HepG2 (cell line): ENCODE results near the gene ADI1. TPM values are rescaled to one million over a fixed set of nuclear protein-coding genes. Genes with fewer than 3 reads are reported as not detected.

Experiments used
- DNMT1 ChIP-seq: sonication (generic); formaldehyde crosslinking; IDR thresholded peaks from 2 replicates; pipeline ENCODE4 v1.5.1; 2020; ENCODE audit warnings: mild to moderate bottlenecking, missing genetic modification reagents
- EED ChIP-seq: sonication (generic); formaldehyde crosslinking; IDR thresholded peaks from 2 replicates; pipeline ENCODE4 v1.5.0; 2020; ENCODE audit warnings: mild to moderate bottlenecking, missing genetic modification reagents
- HDAC2 ChIP-seq: sonication (generic); formaldehyde crosslinking; IDR thresholded peaks from 2 replicates; pipeline ENCODE4 v1.4.0; 2020; ENCODE audit warnings: missing genetic modification reagents
- HOXA5 ChIP-seq: sonication (generic); formaldehyde crosslinking; IDR thresholded peaks from 2 replicates; pipeline ENCODE4 v1.4.0; 2020; ENCODE audit warnings: missing genetic modification reagents
- RFX5 ChIP-seq: IDR thresholded peaks from 2 replicates; pipeline ENCODE4 v1.6.1; 2011; ENCODE audit warnings: low read depth, low read length, improper control_type of control experiment
- TAF1 ChIP-seq: sonication (generic); formaldehyde crosslinking; IDR thresholded peaks from 2 replicates; pipeline ENCODE4 v1.4.0; 2020; ENCODE audit warnings: missing genetic modification reagents
- ZFYVE20 ChIP-seq: sonication (generic); formaldehyde crosslinking; IDR thresholded peaks from 2 replicates; pipeline ENCODE4 v1.8.0; 2023; ENCODE audit warnings: low read depth, mild to moderate bottlenecking, moderate library complexity, missing genetic modification reagents, borderline replicate concordance
- ZNF136 ChIP-seq: sonication (generic); formaldehyde crosslinking; IDR thresholded peaks from 2 replicates; pipeline ENCODE4 v1.8.1; 2022; ENCODE audit warnings: low read depth, mild to moderate bottlenecking, moderate library complexity, missing genetic modification reagents
- ZNF282 ChIP-seq: fragments of 450-650 bp; IDR thresholded peaks from 2 replicates; pipeline ENCODE4 v1.6.1; 2018; ENCODE audit not compliant: partially characterized antibody
- ZNF484 ChIP-seq: sonication (generic); formaldehyde crosslinking; IDR thresholded peaks from 2 replicates; pipeline ENCODE4 v1.5.1; 2020; ENCODE audit warnings: mild to moderate bottlenecking, low read depth, missing genetic modification reagents, borderline replicate concordance
- ZNF557 ChIP-seq: sonication (generic); formaldehyde crosslinking; IDR thresholded peaks from 2 replicates; pipeline ENCODE4 v1.4.0; 2020; ENCODE audit warnings: missing genetic modification reagents
- ZNF570 ChIP-seq: sonication (generic); formaldehyde crosslinking; IDR thresholded peaks from 2 replicates; pipeline ENCODE4 v1.4.0; 2020; ENCODE audit warnings: mild to moderate bottlenecking, missing genetic modification reagents, borderline replicate concordance
- ZNF720 ChIP-seq: sonication (generic); formaldehyde crosslinking; IDR thresholded peaks from 2 replicates; pipeline ENCODE4 v1.4.0; 2020; ENCODE audit warnings: missing genetic modification reagents
- ZNF766 ChIP-seq: sonication (generic); formaldehyde crosslinking; IDR thresholded peaks from 2 replicates; pipeline ENCODE4 v1.5.0; 2020; ENCODE audit warnings: missing genetic modification reagents, borderline replicate concordance
- ZNF777 ChIP-seq: sonication (generic); formaldehyde crosslinking; IDR thresholded peaks from 2 replicates; pipeline ENCODE4 v1.4.0; 2020; ENCODE audit warnings: missing genetic modification reagents
- ZNF780A ChIP-seq: sonication (generic); formaldehyde crosslinking; IDR thresholded peaks from 2 replicates; pipeline ENCODE4 v1.8.0; 2022; ENCODE audit warnings: mild to moderate bottlenecking, missing genetic modification reagents, moderate library complexity
- ZNF788 ChIP-seq: sonication (generic); formaldehyde crosslinking; IDR thresholded peaks from 2 replicates; pipeline ENCODE4 v1.5.0; 2020; ENCODE audit warnings: mild to moderate bottlenecking, missing genetic modification reagents, borderline replicate concordance
- polyA plus RNA-seq, 8 experiments: library from polyadenylated mRNA; depleted of rRNA in 3 of 8; stranded (reverse) in 7 of 8; unstranded in 1 of 8; fragments of >200 nt; fragmentation: Illumina TruSeq in 4 of 8; extraction: Trizol in 4 of 8; gene quantifications; 2 replicates each; pipeline versions ENCODE4 v1.2.1 to v1.2.3, GENCODE V29; 2011 to 2016; ENCODE audit warnings: low read depth in 4 of 8, missing spikeins in 1 of 8, mixed read lengths in 1 of 8; ENCODE audit not compliant: insufficient read depth in 1 of 8
- total RNA-seq, 5 experiments: library from RNA; depleted of rRNA; stranded (reverse); fragments of >200 nt; fragmentation: Illumina TruSeq; extraction: Trizol; gene quantifications; 2 replicates each; pipeline ENCODE4 v1.2.3, GENCODE V29; 2016; ENCODE audit warnings: low read depth in 1 of 5
- TF ChIP-seq, protein P1 (sequence below), 2 experiments: fragments of 450-650 bp in 1 of 2; sonication (generic) in 1 of 2; formaldehyde crosslinking in 1 of 2; IDR thresholded peaks; 2 replicates each; pipeline versions ENCODE4 v1.6.1 to v1.8.0; 2016 to 2022; ENCODE audit warnings: antibody characterized with exemption in 1 of 2, mild to moderate bottlenecking in 1 of 2, missing genetic modification reagents in 1 of 2
- TF ChIP-seq, protein P2 (sequence below): sonication (generic); formaldehyde crosslinking; IDR thresholded peaks from 2 replicates; pipeline ENCODE4 v1.4.0; 2020; ENCODE audit warnings: mild to moderate bottlenecking, missing genetic modification reagents
- TF ChIP-seq, protein P3 (sequence below): sonication (generic); formaldehyde crosslinking; IDR thresholded peaks from 2 replicates; pipeline ENCODE4 v1.5.0; 2020; ENCODE audit warnings: missing genetic modification reagents

The ADI1 gene
- total and polyA plus RNA-seq, 2 of the 13 experiments (the other 11 are each of a cell fraction or from before 2014, with no cell fraction given), result 28.7 to 123 TPM

DNA sequence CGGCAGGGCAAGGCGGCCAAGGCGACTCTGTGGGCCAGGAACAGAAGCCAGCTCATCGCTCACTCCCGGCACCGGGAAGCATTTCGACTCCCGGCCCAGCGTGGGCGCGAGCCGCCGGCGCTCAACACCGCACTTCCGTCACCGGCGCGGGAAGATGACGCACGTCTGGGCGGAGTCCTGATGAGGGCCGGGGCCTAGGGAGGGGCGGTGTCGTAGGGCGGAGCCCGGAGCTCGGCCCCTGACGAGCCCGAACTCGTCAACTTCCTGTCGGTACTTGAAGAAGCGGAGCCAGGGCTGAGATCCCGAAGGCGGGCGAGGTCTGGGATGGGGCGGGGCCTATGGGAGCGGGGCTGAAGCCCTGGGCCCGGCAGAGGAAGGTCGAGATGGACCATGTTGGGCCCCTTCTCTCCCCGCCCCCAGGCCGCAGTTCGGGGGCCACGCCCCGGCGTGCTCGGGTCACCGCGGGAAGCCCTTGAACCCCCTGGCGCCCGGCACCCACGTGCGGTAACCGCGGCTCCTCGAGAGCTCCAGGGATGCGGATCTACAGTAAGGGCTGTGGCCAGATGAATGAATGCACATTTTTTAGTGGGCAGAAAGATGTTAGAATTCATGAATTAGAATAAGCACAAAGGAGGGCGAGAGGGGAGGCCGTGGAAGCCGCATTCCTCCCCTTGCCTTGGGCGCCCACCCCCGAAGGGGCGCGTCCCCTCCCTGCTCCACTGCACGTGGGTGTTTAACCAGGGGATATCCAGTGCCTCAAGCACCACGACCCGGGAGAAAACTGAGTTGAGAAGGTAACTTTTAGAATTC, 39.1 kb upstream of the ADI1 start, which contains the start of gene RNASEH1 (continued):
- TF ChIP-seq ZNF136 (CRISPR knock-in tag), result peak; percentile 84
- peak; percentile 36 for TF ChIP-seq DNMT1
- TF ChIP-seq ZNF570 (CRISPR knock-in tag), result peak; percentile 97; the same call in 1 of the 2 replicates
- peak; percentile 76 for TF ChIP-seq ZNF777 (CRISPR knock-in tag)
- peak; percentile 96; the same call in 1 of the 2 replicates for TF ChIP-seq ZNF780A (CRISPR knock-in tag)
- TF ChIP-seq ZNF484 (CRISPR knock-in tag), result 0 out of 2 replicates have a peak, but pooled peaks have one; percentile 79
- TF ChIP-seq EED, result peak; percentile 65; the same call in 1 of the 2 replicates
- peak; percentile 94 for TF ChIP-seq HOXA5 (CRISPR knock-in tag)
- TF ChIP-seq, protein P1, sequence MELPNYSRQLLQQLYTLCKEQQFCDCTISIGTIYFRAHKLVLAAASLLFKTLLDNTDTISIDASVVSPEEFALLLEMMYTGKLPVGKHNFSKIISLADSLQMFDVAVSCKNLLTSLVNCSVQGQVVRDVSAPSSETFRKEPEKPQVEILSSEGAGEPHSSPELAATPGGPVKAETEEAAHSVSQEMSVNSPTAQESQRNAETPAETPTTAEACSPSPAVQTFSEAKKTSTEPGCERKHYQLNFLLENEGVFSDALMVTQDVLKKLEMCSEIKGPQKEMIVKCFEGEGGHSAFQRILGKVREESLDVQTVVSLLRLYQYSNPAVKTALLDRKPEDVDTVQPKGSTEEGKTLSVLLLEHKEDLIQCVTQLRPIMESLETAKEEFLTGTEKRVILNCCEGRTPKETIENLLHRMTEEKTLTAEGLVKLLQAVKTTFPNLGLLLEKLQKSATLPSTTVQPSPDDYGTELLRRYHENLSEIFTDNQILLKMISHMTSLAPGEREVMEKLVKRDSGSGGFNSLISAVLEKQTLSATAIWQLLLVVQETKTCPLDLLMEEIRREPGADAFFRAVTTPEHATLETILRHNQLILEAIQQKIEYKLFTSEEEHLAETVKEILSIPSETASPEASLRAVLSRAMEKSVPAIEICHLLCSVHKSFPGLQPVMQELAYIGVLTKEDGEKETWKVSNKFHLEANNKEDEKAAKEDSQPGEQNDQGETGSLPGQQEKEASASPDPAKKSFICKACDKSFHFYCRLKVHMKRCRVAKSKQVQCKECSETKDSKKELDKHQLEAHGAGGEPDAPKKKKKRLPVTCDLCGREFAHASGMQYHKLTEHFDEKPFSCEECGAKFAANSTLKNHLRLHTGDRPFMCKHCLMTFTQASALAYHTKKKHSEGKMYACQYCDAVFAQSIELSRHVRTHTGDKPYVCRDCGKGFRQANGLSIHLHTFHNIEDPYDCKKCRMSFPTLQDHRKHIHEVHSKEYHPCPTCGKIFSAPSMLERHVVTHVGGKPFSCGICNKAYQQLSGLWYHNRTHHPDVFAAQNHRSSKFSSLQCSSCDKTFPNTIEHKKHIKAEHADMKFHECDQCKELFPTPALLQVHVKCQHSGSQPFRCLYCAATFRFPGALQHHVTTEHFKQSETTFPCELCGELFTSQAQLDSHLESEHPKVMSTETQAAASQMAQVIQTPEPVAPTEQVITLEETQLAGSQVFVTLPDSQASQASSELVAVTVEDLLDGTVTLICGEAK (IDR thresholded peaks at IDR 0.05), result no peak
- TF ChIP-seq, protein P1 (CRISPR knock-in tag; IDR thresholded peaks at IDR 0.05), result peak; percentile 94
- TF ChIP-seq ZNF788 (CRISPR knock-in tag), result peak; percentile 96
- TF ChIP-seq ZFYVE20, result peak; percentile 78; the same call in 1 of the 2 replicates
- peak; percentile 96; the same call in 1 of the 2 replicates for TF ChIP-seq ZNF557 (CRISPR knock-in tag)
- peak; percentile 91; the same call in 1 of the 2 replicates for TF ChIP-seq ZNF720
- peak; percentile 87 for TF ChIP-seq TAF1 (CRISPR knock-in tag)
- TF ChIP-seq ZNF766 (CRISPR knock-in tag), result peak; percentile 93; the same call in 1 of the 2 replicates
- TF ChIP-seq, protein P2, sequence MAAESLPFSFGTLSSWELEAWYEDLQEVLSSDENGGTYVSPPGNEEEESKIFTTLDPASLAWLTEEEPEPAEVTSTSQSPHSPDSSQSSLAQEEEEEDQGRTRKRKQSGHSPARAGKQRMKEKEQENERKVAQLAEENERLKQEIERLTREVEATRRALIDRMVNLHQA (CRISPR knock-in tag), result no peak
- peak; percentile 91 for TF ChIP-seq HDAC2 (CRISPR knock-in tag)
- TF ChIP-seq RFX5, result peak; percentile 62; the same call in 1 of the 2 replicates
- TF ChIP-seq ZNF282, result no peak
- TF ChIP-seq, protein P3, sequence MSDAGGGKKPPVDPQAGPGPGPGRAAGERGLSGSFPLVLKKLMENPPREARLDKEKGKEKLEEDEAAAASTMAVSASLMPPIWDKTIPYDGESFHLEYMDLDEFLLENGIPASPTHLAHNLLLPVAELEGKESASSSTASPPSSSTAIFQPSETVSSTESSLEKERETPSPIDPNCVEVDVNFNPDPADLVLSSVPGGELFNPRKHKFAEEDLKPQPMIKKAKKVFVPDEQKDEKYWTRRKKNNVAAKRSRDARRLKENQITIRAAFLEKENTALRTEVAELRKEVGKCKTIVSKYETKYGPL (CRISPR knock-in tag), result peak; percentile 88
